NCI-H187 treated with DMSO at 0.1 percent for 48 hours (cell line): ENCODE measurements around the gene PRSS48.
"Not testable (repeated sequence)": the region's sequence is repeated elsewhere in the genome, so short reads cannot be mapped to it uniquely, and the experiment has no call there.

Source experiments
- DNase-seq: peaks from one replicate; lab custom pipeline; 2025; lab: John Stamatoyannopoulos, UW

PRSS48 gene

GRCh38 chr4:151276787-151277562, at the start of gene PRSS48:
TSS of gene PRSS48 (plus strand) at chr4:151277161. CDS start at chr4:151277173, 12 bp downstream.
- DNase-seq: no peak

- no peak for DNase-seq
These were observed 49.8 kb upstream of the PRSS48 start for GRCh38 chr4:151227172-151227571.

- no peak for DNase-seq
These were observed 49.2 kb upstream of the PRSS48 start for GRCh38 chr4:151227731-151228130.

GRCh38 chr4:151228189-151229119, 48.5 kb upstream of the PRSS48 start:
- DNase-seq: no peak

- no peak for DNase-seq
These were observed 44.9 kb upstream of the PRSS48 start for GRCh38 chr4:151231915-151232595.

- no peak for DNase-seq
These were observed 43.4 kb upstream of the PRSS48 start for GRCh38 chr4:151233600-151233999.

- DNase-seq: not testable (repeated sequence)
These were observed 41.6 kb upstream of the PRSS48 start for GRCh38 chr4:151235373-151235772.

- DNase-seq: no peak
These were observed 40.9 kb upstream of the PRSS48 start for GRCh38 chr4:151236036-151236435.

- DNase-seq: no peak
These were observed 38.5 kb upstream of the PRSS48 start for GRCh38 chr4:151238477-151238876.

GRCh38 chr4:151239608-151240007, 37.4 kb upstream of the PRSS48 start:
- no peak for DNase-seq

- DNase-seq: no peak
These were observed 34.7 kb upstream of the PRSS48 start for GRCh38 chr4:151242305-151242704.

GRCh38 chr4:151246742-151247141, 30.2 kb upstream of the PRSS48 start:
- no peak for DNase-seq

- no peak for DNase-seq
These were observed 29.6 kb upstream of the PRSS48 start for GRCh38 chr4:151247395-151247794.

- DNase-seq: no peak
These were observed 28.4 kb upstream of the PRSS48 start for GRCh38 chr4:151248519-151248918.

- no peak for DNase-seq
These were observed 26.3 kb upstream of the PRSS48 start for GRCh38 chr4:151250706-151251105.

- DNase-seq: no peak
These were observed 25.2 kb upstream of the PRSS48 start for GRCh38 chr4:151251603-151252304.

- not testable (repeated sequence) for DNase-seq
These were observed 21.7 kb upstream of the PRSS48 start for GRCh38 chr4:151255226-151255625.

GRCh38 chr4:151255680-151256079, 21.3 kb upstream of the PRSS48 start:
- DNase-seq: not testable (repeated sequence)

GRCh38 chr4:151256134-151256533, 20.8 kb upstream of the PRSS48 start:
- DNase-seq: no peak

GRCh38 chr4:151257704-151258103, 19.3 kb upstream of the PRSS48 start:
- DNase-seq: no peak

- no peak for DNase-seq
These were observed 17.2 kb upstream of the PRSS48 start for GRCh38 chr4:151259752-151260151.

GRCh38 chr4:151260526-151260925, 16.4 kb upstream of the PRSS48 start:
- DNase-seq: no peak
